Measurements from ENCODE around the gene PHKB. TPM values are rescaled to one million over a fixed set of nuclear protein-coding genes. Genes with fewer than 3 reads are reported as not detected.

Gene PHKB
- total RNA-seq, 1 experiment from 2014 or later, result 38.8 TPM

- no peak overlapping the region for H4K91ac ChIP-seq (ENCODE audit: insufficient read length, low read depth, low read length)
- no peak overlapping the region for H3K27ac Mint-ChIP-seq
- no peaks in the 10 kb centered on the region for H3K79me1 ChIP-seq (ENCODE audit: insufficient read depth, low read depth, low read length, poor library complexity, severe bottlenecking)
- H3K4me1 ChIP-seq (ENCODE audit: insufficient read depth, low read length), result no peaks in the 10 kb centered on the region
- no peaks in the 10 kb centered on the region for H3K79me2 ChIP-seq (ENCODE audit: insufficient read depth, low read length)
- H3T11ph ChIP-seq (ENCODE audit: low read length), result no peak overlapping the region
- H3K4me2 ChIP-seq (ENCODE audit: insufficient read depth, insufficient read length, low read length), result no peak overlapping the region
- no peak overlapping the region for H3K23ac ChIP-seq (ENCODE audit: insufficient read length, low read depth, low read length)
- TF ChIP-seq, protein P1, sequence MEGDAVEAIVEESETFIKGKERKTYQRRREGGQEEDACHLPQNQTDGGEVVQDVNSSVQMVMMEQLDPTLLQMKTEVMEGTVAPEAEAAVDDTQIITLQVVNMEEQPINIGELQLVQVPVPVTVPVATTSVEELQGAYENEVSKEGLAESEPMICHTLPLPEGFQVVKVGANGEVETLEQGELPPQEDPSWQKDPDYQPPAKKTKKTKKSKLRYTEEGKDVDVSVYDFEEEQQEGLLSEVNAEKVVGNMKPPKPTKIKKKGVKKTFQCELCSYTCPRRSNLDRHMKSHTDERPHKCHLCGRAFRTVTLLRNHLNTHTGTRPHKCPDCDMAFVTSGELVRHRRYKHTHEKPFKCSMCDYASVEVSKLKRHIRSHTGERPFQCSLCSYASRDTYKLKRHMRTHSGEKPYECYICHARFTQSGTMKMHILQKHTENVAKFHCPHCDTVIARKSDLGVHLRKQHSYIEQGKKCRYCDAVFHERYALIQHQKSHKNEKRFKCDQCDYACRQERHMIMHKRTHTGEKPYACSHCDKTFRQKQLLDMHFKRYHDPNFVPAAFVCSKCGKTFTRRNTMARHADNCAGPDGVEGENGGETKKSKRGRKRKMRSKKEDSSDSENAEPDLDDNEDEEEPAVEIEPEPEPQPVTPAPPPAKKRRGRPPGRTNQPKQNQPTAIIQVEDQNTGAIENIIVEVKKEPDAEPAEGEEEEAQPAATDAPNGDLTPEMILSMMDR (conservative IDR thresholded peaks at IDR 0.05), result no peak
- no peak overlapping the region for H3K56ac ChIP-seq (ENCODE audit: insufficient read length, low read depth, low read length)
- no peak overlapping the region for H2AK5ac ChIP-seq (ENCODE audit: insufficient read length, low read length)
- no peak overlapping the region for H2BK20ac ChIP-seq (ENCODE audit: low read depth, low read length, poor library complexity, severe bottlenecking)
- H3K4me1 Mint-ChIP-seq, result peaks cover 8 to 10% of the 10 kb centered on the region in 2 experiments
- H3K27ac ChIP-seq (ENCODE audit: insufficient read length, low read depth, low read length), result no peak overlapping the region
- no peaks in the 10 kb centered on the region; a peak in 2 of 5 replicates for H3K9me3 Mint-ChIP-seq
- no peak overlapping the region for H3K4me3 Mint-ChIP-seq
- H4K20me1 ChIP-seq (ENCODE audit: control insufficient read depth, insufficient read depth, insufficient read length), result no peaks in the 10 kb centered on the region
- no peaks in the 10 kb centered on the region for H3K23me2 ChIP-seq (ENCODE audit: insufficient read length, low read depth, low read length, poor library complexity, severe bottlenecking)
- no peaks in the 10 kb centered on the region for H3K27me3 ChIP-seq (ENCODE audit: insufficient read depth, low read length)
- no peak overlapping the region for H2BK15ac ChIP-seq (ENCODE audit: low read depth, low read length)
- H3K27me3 Mint-ChIP-seq (ENCODE audit: low read depth), result no peaks in the 10 kb centered on the region
- H3K18ac ChIP-seq (ENCODE audit: insufficient read length, low read depth, low read length), result no peak overlapping the region
- DNase-seq, result no peak
- H3K36me3 Mint-ChIP-seq (ENCODE audit: insufficient read depth in 1 of 3, low read depth in 3 of 3), result peaks cover 0 to 10% (median 5%) of the 10 kb centered on the region in 3 experiments; a peak in 3 of 7 replicates
- H3K9me3 ChIP-seq (ENCODE audit: control insufficient read depth, low read depth, low read length), result no peaks in the 10 kb centered on the region
- H2BK5ac ChIP-seq (ENCODE audit: insufficient read length, low read length), result no peak overlapping the region
- H3K9ac ChIP-seq (ENCODE audit: extremely low read depth, insufficient read length, low read length), result no peak overlapping the region
- no peak overlapping the region for H3K4ac ChIP-seq (ENCODE audit: low read depth, low read length)
- no peak overlapping the region for H4K8ac ChIP-seq (replicated peaks; ENCODE audit: insufficient read length, low read depth, low read length)
- H3K14ac ChIP-seq (ENCODE audit: insufficient read depth, low read length), result no peak overlapping the region
- no peak overlapping the region for H2BK12ac ChIP-seq (ENCODE audit: insufficient read length, low read depth, low read length)
- H2AFZ ChIP-seq (ENCODE audit: low read length), result no peak overlapping the region
- no peak overlapping the region for H2BK120ac ChIP-seq (ENCODE audit: low read depth, low read length, poor library complexity, severe bottlenecking)
- H4K5ac ChIP-seq (ENCODE audit: insufficient read length, low read depth, low read length), result no peak overlapping the region
Observed at GRCh38 chr16:47634727-47635126, 173.6 kb downstream of the PHKB start.
